DMS114 treated with DMSO at 0.1 percent for 48 hours (cell line): ENCODE data around the gene SEL1L3.

Experiments used
- DNase-seq: peaks from one replicate; lab custom pipeline; 2025; ENCODE audit not compliant: unreplicated experiment; lab: John Stamatoyannopoulos, UW

SEL1L3 gene

GRCh38 chr4:25757452-25757851, 105.3 kb downstream of the SEL1L3 start:
- no peak for DNase-seq

- no peak for DNase-seq
Measured at GRCh38 chr4:25756503-25756902, 106.3 kb downstream of the SEL1L3 start.

- no peak for DNase-seq
Measured at GRCh38 chr4:25755911-25756310, 106.9 kb downstream of the SEL1L3 start.

GRCh38 chr4:25753239-25753638, 109.5 kb downstream of the SEL1L3 start:
- DNase-seq: no peak

GRCh38 chr4:25750874-25751273, 111.9 kb downstream of the SEL1L3 start:
- DNase-seq: no peak

GRCh38 chr4:25749150-25749794, 113.5 kb downstream of the SEL1L3 start:
- no peak for DNase-seq

GRCh38 chr4:25743971-25744370, 118.8 kb downstream of the SEL1L3 start:
- DNase-seq: no peak

- DNase-seq: no peak
Measured at GRCh38 chr4:25729564-25729963, 133.2 kb downstream of the SEL1L3 start.

GRCh38 chr4:25728886-25729285, 133.9 kb downstream of the SEL1L3 start:
- no peak for DNase-seq

- DNase-seq: no peak
Measured at GRCh38 chr4:25727711-25728493, 134.9 kb downstream of the SEL1L3 start.

- no peak for DNase-seq
Measured at GRCh38 chr4:25725870-25726269, 136.9 kb downstream of the SEL1L3 start.

- no peak for DNase-seq
Measured at GRCh38 chr4:25723409-25723808, 139.4 kb downstream of the SEL1L3 start.

GRCh38 chr4:25722964-25723363, 139.8 kb downstream of the SEL1L3 start:
- no peak for DNase-seq

GRCh38 chr4:25713812-25714211, 149.0 kb downstream of the SEL1L3 start:
- no peak for DNase-seq

- no peak for DNase-seq
Measured at GRCh38 chr4:25712611-25713010, 150.2 kb downstream of the SEL1L3 start.

- DNase-seq: no peak
Measured at GRCh38 chr4:25710637-25711036, 152.2 kb downstream of the SEL1L3 start.

GRCh38 chr4:25704516-25704915, 158.3 kb downstream of the SEL1L3 start:
- no peak for DNase-seq

- no peak for DNase-seq
Measured at GRCh38 chr4:25703731-25704388, 158.9 kb downstream of the SEL1L3 start.

GRCh38 chr4:25702848-25703247, 159.9 kb downstream of the SEL1L3 start:
- DNase-seq: no peak

GRCh38 chr4:25700661-25701060, 162.1 kb downstream of the SEL1L3 start:
- DNase-seq: no peak

GRCh38 chr4:25697516-25697915, 165.3 kb downstream of the SEL1L3 start:
- no peak for DNase-seq
